NCI-H748 treated with DMSO at 0.1 percent for 48 hours (cell line): ENCODE measurements around the gene NYAP2.

Experiments used
- DNase-seq: peaks from one replicate; lab custom pipeline; 2025; lab: John Stamatoyannopoulos, UW

NYAP2 gene

DNA sequence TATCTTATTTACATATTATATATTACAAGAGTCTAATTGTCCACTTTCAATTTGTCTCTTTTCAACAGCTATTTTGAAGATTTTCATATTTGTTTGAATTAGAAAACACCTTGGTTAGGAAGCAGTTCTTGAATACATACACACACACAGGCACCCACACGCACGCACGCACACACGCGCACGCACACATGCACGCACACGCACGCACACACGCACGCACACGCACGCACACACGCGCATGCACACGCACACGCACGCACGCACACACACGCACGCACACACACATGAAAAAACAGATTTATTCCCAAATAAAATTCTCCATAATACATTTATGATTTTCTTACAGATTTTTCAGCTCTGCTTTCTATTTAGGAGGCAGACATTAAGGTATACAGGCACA lies 220.7 kb downstream of the NYAP2 start:
- DNase-seq: no peak

DNA sequence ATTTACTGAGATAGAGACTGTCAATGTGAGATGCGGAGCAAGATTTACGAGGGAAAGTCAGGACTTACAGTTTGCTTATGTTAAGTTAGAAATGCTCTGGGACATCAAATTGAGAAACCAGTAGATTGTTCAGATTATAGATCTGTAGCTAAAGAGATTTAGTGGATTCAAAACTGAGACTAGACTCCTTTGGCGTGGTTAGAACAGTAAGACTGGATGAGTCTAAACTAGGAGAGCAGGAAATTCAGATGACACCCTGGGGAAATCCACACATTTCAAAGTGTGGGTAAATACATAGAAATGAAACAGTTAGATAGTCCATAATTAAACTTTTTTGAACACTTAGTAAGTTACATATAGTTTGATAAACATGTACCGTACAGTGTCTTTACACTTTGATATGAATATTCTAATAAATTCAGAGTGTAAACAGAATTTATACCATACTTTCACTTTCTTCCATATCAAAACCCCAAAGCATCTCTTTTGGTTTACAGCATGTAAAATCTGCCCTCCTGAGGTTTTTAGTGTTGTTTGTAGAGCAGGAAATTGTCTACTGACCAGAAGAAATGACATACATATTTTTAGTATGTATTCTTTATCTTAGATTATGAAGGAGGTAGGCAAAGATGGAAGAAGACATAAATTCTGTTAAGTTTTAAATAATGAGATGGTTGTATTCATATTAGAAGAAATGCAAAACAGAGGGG lies 231.5 kb downstream of the NYAP2 start:
- no peak for DNase-seq

- DNase-seq: no peak
Observed at GRCh38 chr2:225632351-225632750, 232.8 kb downstream of the NYAP2 start.

DNA sequence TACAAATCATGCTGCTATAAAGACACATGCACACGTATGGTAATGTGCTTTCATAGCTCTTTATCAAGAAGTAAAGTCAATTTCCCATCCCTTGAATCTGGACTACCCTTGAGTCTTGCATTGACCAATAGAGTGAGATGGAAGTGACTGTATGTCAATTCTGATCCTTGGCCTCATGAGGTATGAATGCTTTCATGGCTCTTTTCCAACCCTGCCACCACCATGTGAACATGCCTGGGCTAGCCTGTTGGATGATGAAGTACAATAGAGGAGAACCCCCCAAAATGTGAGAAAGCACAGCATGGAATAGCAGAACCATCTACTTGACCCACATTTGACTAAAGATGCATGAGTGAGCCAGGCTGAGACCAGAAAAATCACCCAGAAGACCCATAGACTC lies 237.0 kb downstream of the NYAP2 start:
- no peak for DNase-seq

DNA sequence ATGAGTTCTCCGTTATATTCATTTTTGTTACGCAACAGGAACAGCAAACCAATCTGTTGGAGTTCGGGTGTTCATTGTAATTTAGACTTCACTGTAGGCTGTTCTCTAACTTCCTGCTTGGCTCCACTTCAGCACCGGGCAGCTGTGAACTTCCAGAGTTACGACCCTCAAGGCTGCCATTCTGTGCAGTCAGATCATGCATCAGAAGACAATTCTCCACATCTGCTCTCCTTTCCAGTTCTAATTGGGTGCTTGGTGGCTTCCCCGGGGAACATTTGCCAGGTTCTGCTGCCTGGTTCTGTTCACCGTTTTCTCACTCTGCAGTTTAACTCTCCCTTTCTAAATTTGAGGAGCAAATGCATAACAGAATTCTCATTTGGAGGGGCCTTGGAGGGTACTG lies 237.7 kb downstream of the NYAP2 start:
- DNase-seq: no peak

DNA sequence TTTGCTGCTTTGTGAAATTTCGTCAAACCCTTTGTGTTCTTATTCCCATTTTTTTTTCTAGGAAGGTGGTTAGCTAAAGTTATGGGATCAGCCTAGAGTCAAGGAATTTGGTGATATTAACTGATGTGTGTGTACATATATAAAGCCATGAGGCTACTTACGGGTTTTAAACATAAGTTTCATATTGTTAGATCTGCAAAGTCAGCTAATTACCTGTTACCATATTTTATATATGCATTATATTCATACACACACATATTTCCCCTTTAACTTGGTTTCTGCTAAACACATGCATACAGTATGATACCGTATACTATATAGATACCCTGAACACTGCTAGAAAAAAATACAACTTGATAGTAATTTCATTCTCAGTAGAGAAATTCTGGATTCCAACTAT lies 241.0 kb downstream of the NYAP2 start:
- DNase-seq: no peak

DNA sequence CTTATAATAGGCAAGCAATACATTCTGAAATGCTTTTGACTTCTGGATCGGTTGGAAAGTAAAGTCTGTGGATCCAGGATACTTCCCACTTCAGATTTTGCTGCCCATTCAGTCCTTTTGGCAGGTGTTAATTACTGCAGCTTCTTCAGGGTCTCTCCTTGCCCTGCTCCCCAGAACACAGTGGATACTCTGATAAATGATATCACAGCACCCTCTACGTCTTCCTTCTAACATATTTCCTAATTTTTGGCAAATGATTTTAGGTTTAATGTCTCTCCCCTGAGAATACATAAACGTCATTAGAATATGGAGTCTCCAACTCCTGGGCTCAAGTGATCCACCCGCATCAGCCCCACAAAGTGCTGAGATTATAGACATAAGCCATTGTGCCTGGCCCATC lies 249.8 kb downstream of the NYAP2 start:
- DNase-seq: no peak

- DNase-seq: no peak
Observed at GRCh38 chr2:225650041-225650440, 250.5 kb downstream of the NYAP2 start.

DNA sequence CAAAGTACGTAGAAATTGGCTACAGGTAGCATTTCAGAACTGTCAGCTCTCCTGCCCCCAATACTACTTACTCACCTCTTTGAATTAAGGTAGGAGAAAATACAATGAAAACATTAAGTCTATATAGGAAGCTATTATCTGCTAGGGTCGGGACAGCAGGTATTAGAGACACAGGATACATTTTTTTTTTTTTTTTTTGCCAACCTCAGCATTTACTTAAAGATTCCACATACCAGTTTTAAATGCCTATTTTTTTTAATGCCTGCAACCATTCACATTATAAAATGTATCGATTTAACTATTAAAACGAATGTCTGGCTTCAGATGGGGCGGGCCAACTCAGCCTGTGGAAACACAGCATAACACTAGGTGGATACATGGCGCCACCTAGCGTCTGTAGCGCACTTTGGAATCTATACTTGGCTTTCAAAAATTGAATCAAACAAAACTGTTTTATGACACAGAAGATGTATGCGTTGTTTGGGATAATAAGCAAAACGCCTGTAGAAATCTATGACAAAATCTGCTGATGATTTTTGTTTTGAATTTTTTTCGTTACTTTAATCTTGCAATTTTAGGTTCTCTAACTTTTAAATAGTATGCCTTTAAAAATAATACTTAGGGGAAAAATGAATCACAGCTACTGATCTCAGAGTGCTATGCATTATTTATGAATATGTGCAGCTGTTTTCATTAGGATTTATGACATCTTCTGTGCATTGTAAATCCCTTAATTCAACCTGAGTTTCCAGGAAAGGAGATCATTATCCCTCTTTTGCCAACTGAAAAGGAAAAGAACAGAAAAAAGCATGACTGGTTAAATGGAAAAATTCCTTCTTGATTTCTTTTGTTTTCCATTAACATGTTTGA lies 261.0 kb downstream of the NYAP2 start:
- peak; percentile 84 for DNase-seq

- no peak for DNase-seq
Observed at GRCh38 chr2:225662101-225662500, 262.6 kb downstream of the NYAP2 start.

- no peak for DNase-seq
Observed at GRCh38 chr2:225667445-225667844, 267.9 kb downstream of the NYAP2 start.

GRCh38 chr2:225668606-225669266 lies 269.2 kb downstream of the NYAP2 start:
- DNase-seq: peak; percentile 77

GRCh38 chr2:225670111-225670974 lies 270.8 kb downstream of the NYAP2 start:
- peak; percentile 9 for DNase-seq

GRCh38 chr2:225678792-225679191 lies 279.3 kb downstream of the NYAP2 start:
- DNase-seq: no peak

DNA sequence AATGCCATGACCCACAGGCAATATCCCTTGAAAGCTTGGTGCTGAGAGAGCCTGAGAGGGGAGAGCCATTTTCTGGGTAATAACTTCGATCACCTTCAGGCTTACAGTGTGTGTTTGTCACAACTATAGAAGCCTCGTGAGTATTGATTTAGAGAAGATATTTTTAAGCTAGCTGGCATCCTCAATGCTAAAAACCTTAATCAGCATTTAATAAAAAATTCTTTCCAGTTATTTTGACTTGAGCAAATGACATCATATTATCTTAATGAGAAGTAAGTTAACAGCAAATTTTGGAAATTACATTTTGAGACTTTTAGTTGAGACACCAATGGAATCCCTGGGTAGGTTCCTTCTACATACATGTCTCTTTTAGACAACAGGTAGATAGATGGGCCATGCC lies 283.7 kb downstream of the NYAP2 start:
- DNase-seq: no peak

DNA sequence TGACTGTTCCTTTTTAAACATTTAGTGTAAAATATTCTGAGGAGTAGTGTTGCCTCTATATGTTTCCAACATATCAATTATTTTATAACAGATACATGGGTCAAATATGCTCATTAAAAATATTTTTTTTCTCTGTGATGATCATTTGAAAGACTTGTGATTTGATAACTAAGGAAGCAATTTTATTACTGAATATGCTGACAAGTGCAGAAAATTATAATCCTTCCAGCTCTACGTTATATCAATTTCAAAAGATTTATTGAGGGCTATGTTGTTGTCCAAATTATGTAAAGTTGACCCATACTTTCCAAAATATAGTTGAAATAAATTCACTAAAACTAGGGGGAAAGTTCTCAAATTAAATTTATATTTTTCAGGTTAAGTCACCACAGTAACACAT lies 290.6 kb downstream of the NYAP2 start:
- no peak for DNase-seq

- no peak for DNase-seq
Observed at GRCh38 chr2:225691711-225692110, 292.2 kb downstream of the NYAP2 start.

DNA sequence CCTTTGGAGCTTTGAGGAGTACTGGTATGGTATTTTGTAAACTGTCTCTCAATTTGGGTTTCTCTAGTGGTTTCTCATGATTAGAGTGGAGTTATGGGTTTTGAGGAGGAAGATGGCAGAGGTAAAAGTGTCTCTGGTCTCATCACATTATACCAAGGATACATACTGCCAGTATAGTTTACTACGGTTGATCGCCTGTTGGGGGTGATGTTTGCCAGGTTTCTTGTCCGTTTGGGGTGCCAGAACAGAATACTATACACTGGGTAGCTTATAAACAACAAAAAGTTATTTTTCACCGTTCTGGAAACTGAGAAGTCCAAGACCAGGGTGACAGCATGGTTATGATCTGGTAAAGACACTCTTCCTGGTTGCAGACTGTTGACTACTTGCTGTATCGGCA lies 293.7 kb downstream of the NYAP2 start:
- DNase-seq: no peak

- no peak for DNase-seq
Observed at GRCh38 chr2:225694664-225695063, 295.2 kb downstream of the NYAP2 start.

DNA sequence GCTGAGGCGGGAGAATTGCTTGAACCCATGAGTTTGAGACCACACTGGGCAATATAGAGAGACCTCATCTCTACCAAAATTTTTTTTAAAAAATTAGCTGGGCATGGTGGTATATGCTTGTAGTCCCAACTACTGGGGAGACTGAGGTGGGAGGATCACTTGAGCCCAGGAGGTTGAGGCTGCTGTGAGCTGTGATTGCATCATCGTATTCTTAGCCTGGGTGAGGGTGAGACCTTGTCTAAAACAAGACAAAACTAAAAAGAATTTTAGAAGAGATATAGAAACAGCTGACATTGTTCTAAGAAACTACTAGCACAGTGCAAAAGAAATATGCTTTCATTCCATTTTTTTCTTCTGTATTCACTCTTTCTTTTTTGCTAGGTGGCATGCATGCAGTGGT lies 298.4 kb downstream of the NYAP2 start:
- DNase-seq: no peak
